Astrocyte (in vitro differentiated cells and primary cell): ENCODE results near the gene HSD11B1. TPM values are rescaled to one million over a fixed set of nuclear protein-coding genes. Genes with fewer than 3 reads are reported as not detected.

ENCODE experiments used
- DNase-seq: peaks from one replicate; pipeline ENCODE4 v3.0.0-alpha.2; 2010; ENCODE audit warnings: low read depth
- FAIRE-seq: peaks from 2 replicates; lab custom pipeline; 2011; peaks lifted over from hg19 to GRCh38; lab: Jason Lieb, UNC
- H2AFZ ChIP-seq: 2 replicates; pipeline ENCODE4 v1.6.0; 2012; ENCODE audit warnings: low read depth, low read length, inconsistent platforms
- H3K27ac ChIP-seq: 2 replicates; pipeline ENCODE4 v1.5.1; 2011; ENCODE audit warnings: low read depth, low read length, inconsistent platforms
- H3K27me3 ChIP-seq: 2 replicates; pipeline ENCODE4 v1.6.0; 2011; ENCODE audit warnings: low read length, inconsistent platforms; ENCODE audit not compliant: insufficient read depth
- H3K36me3 ChIP-seq: 2 replicates; pipeline ENCODE4 v1.5.1; 2011; ENCODE audit warnings: low read length, inconsistent platforms; ENCODE audit not compliant: insufficient read depth
- H3K4me1 ChIP-seq: 2 replicates; pipeline ENCODE4 v1.5.1; 2011; ENCODE audit warnings: low read length, inconsistent platforms; ENCODE audit not compliant: insufficient read depth
- H3K4me2 ChIP-seq: 2 replicates; pipeline ENCODE4 v1.6.0; 2012; ENCODE audit warnings: low read length, inconsistent platforms
- H3K4me3 ChIP-seq: 2 replicates; pipeline ENCODE4 v1.5.1; 2011; ENCODE audit warnings: low read depth, mild to moderate bottlenecking, low read length, inconsistent platforms; ENCODE audit not compliant: insufficient read depth
- H3K79me2 ChIP-seq: 2 replicates; pipeline ENCODE4 v1.6.0; 2012; ENCODE audit warnings: mild to moderate bottlenecking, low read length, inconsistent platforms; ENCODE audit not compliant: insufficient read depth
- H3K9ac ChIP-seq: 2 replicates; pipeline ENCODE4 v1.6.0; 2012; ENCODE audit warnings: mild to moderate bottlenecking, low read length, inconsistent platforms
- H3K9me3 ChIP-seq: 2 replicates; pipeline ENCODE4 v1.5.1; 2012; ENCODE audit warnings: low read depth, mild to moderate bottlenecking, low read length, inconsistent platforms; ENCODE audit not compliant: insufficient read depth
- H4K20me1 ChIP-seq: 2 replicates; pipeline ENCODE4 v1.6.0; 2012; ENCODE audit warnings: low read length, inconsistent platforms; ENCODE audit not compliant: insufficient read depth
- H3K27ac Mint-ChIP-seq: one replicate; pipeline ENCODE4 v1.8.0; 2021; ENCODE audit warnings: mild to moderate bottlenecking, mixed read lengths; ENCODE audit not compliant: unreplicated experiment
- H3K27me3 Mint-ChIP-seq: one replicate; pipeline ENCODE4 v1.8.0; 2021; ENCODE audit warnings: low read depth, mixed read lengths; ENCODE audit not compliant: unreplicated experiment
- H3K36me3 Mint-ChIP-seq: one replicate; pipeline ENCODE4 v1.8.0; 2021; ENCODE audit warnings: low read depth, mixed read lengths; ENCODE audit not compliant: unreplicated experiment
- H3K4me1 Mint-ChIP-seq: one replicate; pipeline ENCODE4 v1.8.0; 2021; ENCODE audit warnings: low read depth, mixed read lengths; ENCODE audit not compliant: unreplicated experiment
- H3K4me3 Mint-ChIP-seq: one replicate; pipeline ENCODE4 v1.8.0; 2021; ENCODE audit warnings: mild to moderate bottlenecking, moderate library complexity, mixed read lengths; ENCODE audit not compliant: unreplicated experiment
- H3K9me3 Mint-ChIP-seq: one replicate; pipeline ENCODE4 v1.8.0; 2021; ENCODE audit warnings: mild to moderate bottlenecking, mixed read lengths; ENCODE audit not compliant: unreplicated experiment
- EZH2 ChIP-seq: IDR thresholded peaks from 2 replicates; pipeline ENCODE4 v1.6.1; 2012; ENCODE audit warnings: mild to moderate bottlenecking, low read length, inconsistent platforms; ENCODE audit not compliant: insufficient read depth
- total RNA-seq: library from RNA; stranded (reverse); gene quantifications from 2 replicates; pipeline ENCODE4 v1.2.1, GENCODE V29; 2021
- TF ChIP-seq, protein P1 (sequence below): IDR thresholded peaks from 2 replicates; pipeline ENCODE4 v1.5.1; 2011; ENCODE audit warnings: low read depth, mild to moderate bottlenecking, inconsistent platforms, low read length, moderate library complexity; ENCODE audit not compliant: insufficient read depth

Gene HSD11B1
- total RNA-seq, 1 donor from 2014 or later = not detected

DNA sequence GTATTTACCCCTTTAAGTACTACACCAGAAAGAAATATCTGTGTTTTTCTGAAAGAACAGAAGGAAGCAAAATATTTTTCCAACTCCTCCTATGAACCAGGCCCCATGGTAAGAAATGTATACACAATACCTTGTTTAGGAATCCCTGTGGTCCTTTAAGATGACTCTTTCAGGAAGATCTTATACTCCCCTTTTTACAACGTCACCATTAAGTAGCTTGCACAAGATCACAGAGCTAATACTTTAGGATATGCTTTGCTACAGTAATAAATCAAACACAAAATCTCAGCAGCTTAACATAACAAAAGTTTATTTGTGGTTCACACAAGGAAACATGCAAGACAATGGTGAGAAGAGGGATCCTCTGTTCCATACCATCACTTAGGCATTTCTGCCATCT lies 43.6 kb upstream of the HSD11B1 start:
- Mint-ChIP-seq H3K27me3 (peaks cover 28% of the 10 kb centered on the region), H3K4me3 (no peak overlapping the region), H3K27ac (no peak overlapping the region), H3K9me3 (no peaks in the 10 kb centered on the region), H3K36me3 (no peaks in the 10 kb centered on the region), H3K4me1 (peaks cover 11% of the 10 kb centered on the region)
- no peak overlapping the region for H3K27ac ChIP-seq
- H2AFZ ChIP-seq = no peak overlapping the region
- H3K36me3 ChIP-seq = no peaks in the 10 kb centered on the region
- TF ChIP-seq, protein P1, sequence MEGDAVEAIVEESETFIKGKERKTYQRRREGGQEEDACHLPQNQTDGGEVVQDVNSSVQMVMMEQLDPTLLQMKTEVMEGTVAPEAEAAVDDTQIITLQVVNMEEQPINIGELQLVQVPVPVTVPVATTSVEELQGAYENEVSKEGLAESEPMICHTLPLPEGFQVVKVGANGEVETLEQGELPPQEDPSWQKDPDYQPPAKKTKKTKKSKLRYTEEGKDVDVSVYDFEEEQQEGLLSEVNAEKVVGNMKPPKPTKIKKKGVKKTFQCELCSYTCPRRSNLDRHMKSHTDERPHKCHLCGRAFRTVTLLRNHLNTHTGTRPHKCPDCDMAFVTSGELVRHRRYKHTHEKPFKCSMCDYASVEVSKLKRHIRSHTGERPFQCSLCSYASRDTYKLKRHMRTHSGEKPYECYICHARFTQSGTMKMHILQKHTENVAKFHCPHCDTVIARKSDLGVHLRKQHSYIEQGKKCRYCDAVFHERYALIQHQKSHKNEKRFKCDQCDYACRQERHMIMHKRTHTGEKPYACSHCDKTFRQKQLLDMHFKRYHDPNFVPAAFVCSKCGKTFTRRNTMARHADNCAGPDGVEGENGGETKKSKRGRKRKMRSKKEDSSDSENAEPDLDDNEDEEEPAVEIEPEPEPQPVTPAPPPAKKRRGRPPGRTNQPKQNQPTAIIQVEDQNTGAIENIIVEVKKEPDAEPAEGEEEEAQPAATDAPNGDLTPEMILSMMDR = no peak
- no peak for TF ChIP-seq EZH2
- no peaks in the 10 kb centered on the region for H3K9me3 ChIP-seq
- no peak overlapping the region for H3K9ac ChIP-seq
- no peak overlapping the region for H3K4me3 ChIP-seq
- H3K4me2 ChIP-seq = no peak overlapping the region
- FAIRE-seq (no peak), DNase-seq (no peak)
- no peaks in the 10 kb centered on the region for H4K20me1 ChIP-seq
- H3K27me3 ChIP-seq = no peaks in the 10 kb centered on the region
- peaks cover 11% of the 10 kb centered on the region for H3K4me1 ChIP-seq
- H3K79me2 ChIP-seq = no peaks in the 10 kb centered on the region

- Mint-ChIP-seq H3K9me3 (no peaks in the 10 kb centered on the region), H3K4me1 (peaks cover 11% of the 10 kb centered on the region), H3K27ac (no peak overlapping the region), H3K27me3 (peaks cover 23% of the 10 kb centered on the region), H3K36me3 (no peaks in the 10 kb centered on the region), H3K4me3 (no peak overlapping the region)
- Histone ChIP-seq H3K4me3 (no peak overlapping the region), H3K4me2 (no peak overlapping the region), H3K9ac (no peak overlapping the region), H3K36me3 (no peaks in the 10 kb centered on the region), H3K4me1 (peaks cover 7% of the 10 kb centered on the region), H2AFZ (no peak overlapping the region), H3K79me2 (no peaks in the 10 kb centered on the region), H3K27ac (no peak overlapping the region), H3K27me3 (peaks cover 6% of the 10 kb centered on the region), H4K20me1 (no peaks in the 10 kb centered on the region), H3K9me3 (no peaks in the 10 kb centered on the region)
- TF ChIP-seq, protein P1 = no peak
- no peak for TF ChIP-seq EZH2
- DNase-seq (no peak), FAIRE-seq (no peak)
Observed at GRCh38 chr1:209662879-209663327, 41.7 kb upstream of the HSD11B1 start.

DNA sequence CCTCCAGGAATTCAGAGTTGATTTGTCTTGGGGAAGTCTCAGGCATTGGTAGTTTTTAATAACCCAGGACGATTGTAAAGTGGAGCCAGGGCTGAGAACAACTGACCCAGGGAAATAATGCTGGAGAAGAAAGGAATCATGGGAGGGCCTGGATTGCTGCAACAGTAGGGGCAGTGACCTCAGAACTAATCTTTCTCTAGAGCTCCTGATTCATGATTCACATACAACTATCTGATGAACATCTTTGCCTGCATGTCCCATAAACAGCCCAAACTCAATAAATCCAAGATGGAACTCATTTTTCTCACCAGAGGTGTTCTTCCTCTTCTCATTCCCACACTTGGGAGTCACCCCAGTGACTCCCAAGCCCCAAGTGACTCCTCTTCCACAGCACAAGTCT lies 37.5 kb upstream of the HSD11B1 start:
- Histone ChIP-seq H3K4me2 (no peak overlapping the region), H3K27me3 (peaks cover 22% of the 10 kb centered on the region), H3K9me3 (no peaks in the 10 kb centered on the region), H3K9ac (no peak overlapping the region), H3K36me3 (no peaks in the 10 kb centered on the region), H2AFZ (no peak overlapping the region), H3K4me3 (no peak overlapping the region), H3K4me1 (peaks cover 7% of the 10 kb centered on the region), H3K27ac (no peak overlapping the region), H4K20me1 (no peaks in the 10 kb centered on the region), H3K79me2 (no peaks in the 10 kb centered on the region)
- Mint-ChIP-seq H3K4me3 (no peak overlapping the region), H3K4me1 (peaks cover 4% of the 10 kb centered on the region), H3K27me3 (peaks cover 40% of the 10 kb centered on the region), H3K27ac (no peak overlapping the region), H3K36me3 (peaks cover 2% of the 10 kb centered on the region), H3K9me3 (peaks cover 1% of the 10 kb centered on the region)
- DNase-seq (no peak), FAIRE-seq (no peak)
- TF ChIP-seq EZH2 = no peak
- TF ChIP-seq, protein P1 = no peak
